ENCODE data around the gene NPLOC4.

The NPLOC4 gene

DNA sequence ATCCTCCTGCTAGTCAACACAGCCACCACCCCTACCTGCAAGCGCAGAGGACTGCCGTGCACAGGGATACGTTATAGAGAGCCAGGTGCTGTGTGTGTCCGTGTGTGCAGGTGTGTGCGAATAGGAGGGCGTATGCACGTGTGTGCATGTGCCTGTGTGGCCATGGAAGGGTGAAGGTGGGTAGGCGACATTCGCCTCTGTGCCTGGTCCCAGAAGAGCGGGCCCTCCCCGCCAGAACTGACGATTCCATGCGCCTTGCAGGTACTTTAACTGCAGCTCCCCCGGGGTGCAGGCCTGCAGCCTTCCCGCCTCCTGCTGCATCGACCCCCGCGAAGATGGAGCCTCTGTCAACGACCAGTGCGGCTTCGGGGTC is 10.7 kb upstream of the NPLOC4 start:
- H3K4me3 ChIP-seq (ENCODE audit: low read depth, low read length) = peak overlapping the region; percentile 54
- no peak overlapping the region for H3K27ac ChIP-seq (ENCODE audit: low read depth, low read length)
- H3K36me3 ChIP-seq (ENCODE audit: control insufficient read depth, insufficient read depth, low read length) = no peaks in the 10 kb centered on the region
- no peaks in the 10 kb centered on the region for H3K9me3 ChIP-seq (ENCODE audit: control insufficient read depth, insufficient read depth, low read length)
- peaks cover 13% of the 10 kb centered on the region for H3K4me1 ChIP-seq (ENCODE audit: control insufficient read depth, insufficient read depth, low read length)
- no peak overlapping the region for H3K9ac ChIP-seq (ENCODE audit: low read depth, low read length)
- peaks cover 27% of the 10 kb centered on the region for H3K27me3 ChIP-seq (ENCODE audit: control insufficient read depth, insufficient read depth, low read length)

GRCh38 chr17:81646869-81647600 is 10.1 kb upstream of the NPLOC4 start:
- peaks cover 13% of the 10 kb centered on the region for H3K4me1 ChIP-seq (ENCODE audit: control insufficient read depth, insufficient read depth, low read length)
- no peaks in the 10 kb centered on the region for H3K9me3 ChIP-seq (ENCODE audit: control insufficient read depth, insufficient read depth, low read length)
- peaks cover 27% of the 10 kb centered on the region for H3K27me3 ChIP-seq (ENCODE audit: control insufficient read depth, insufficient read depth, low read length)
- no peak overlapping the region for H3K27ac ChIP-seq (ENCODE audit: low read depth, low read length)
- H3K4me3 ChIP-seq (ENCODE audit: low read depth, low read length) = peak overlapping the region; percentile 54; the same call in 1 of the 2 replicates
- H3K36me3 ChIP-seq (ENCODE audit: control insufficient read depth, insufficient read depth, low read length) = no peaks in the 10 kb centered on the region
- H3K9ac ChIP-seq (ENCODE audit: low read depth, low read length) = no peak overlapping the region

DNA sequence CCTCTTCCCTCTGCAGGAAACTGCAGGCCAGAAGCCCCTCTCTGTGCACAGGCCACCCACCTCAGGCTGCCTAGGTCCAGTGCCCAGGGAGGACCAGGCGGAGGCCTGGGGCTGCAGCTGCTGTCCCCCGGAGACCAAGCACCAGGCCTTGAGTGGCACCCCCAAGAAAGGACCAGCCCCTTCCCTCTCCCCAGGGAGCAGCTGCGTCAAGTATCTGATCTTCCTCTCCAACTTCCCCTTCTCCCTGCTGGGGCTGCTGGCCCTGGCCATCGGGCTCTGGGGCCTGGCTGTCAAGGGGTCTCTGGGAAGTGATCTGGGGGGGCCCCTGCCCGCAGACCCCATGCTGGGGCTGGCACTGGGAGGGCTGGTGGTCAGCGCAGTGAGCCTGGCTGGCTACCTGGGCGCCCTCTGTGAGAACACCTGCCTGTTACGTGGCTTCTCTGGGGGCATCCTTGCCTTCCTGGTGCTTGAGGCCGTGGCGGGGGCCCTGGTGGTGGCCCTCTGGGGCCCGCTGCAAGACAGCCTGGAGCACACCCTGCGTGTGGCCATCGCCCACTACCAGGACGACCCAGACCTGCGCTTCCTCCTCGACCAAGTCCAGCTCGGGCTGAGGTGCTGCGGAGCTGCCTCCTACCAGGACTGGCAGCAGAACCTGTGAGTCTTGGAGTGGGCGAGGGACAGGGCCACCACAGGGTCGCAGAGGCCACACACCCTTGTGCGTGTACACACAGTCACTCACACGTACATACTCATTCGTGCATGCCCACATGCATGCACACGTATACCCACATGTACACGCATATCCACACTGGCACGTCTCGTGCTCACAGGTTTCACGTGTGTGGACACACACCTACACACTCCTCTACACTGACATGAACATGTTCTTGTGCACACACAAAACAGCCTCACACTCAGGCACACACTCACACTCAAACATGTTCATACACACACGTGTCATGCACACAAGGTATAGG is 8.4 kb upstream of the NPLOC4 start:
- H3K36me3 ChIP-seq (ENCODE audit: control insufficient read depth, insufficient read depth, low read length) = no peaks in the 10 kb centered on the region
- H3K9me3 ChIP-seq (ENCODE audit: control insufficient read depth, insufficient read depth, low read length) = no peaks in the 10 kb centered on the region
- H3K27me3 ChIP-seq (ENCODE audit: control insufficient read depth, insufficient read depth, low read length) = peaks cover 27% of the 10 kb centered on the region
- H3K9ac ChIP-seq (ENCODE audit: low read depth, low read length) = no peak overlapping the region
- no peak overlapping the region for H3K4me3 ChIP-seq (ENCODE audit: low read depth, low read length)
- H3K4me1 ChIP-seq (ENCODE audit: control insufficient read depth, insufficient read depth, low read length) = peaks cover 13% of the 10 kb centered on the region
- no peak overlapping the region for H3K27ac ChIP-seq (ENCODE audit: low read depth, low read length)

- Histone ChIP-seq H3K9ac (ENCODE audit: low read depth, low read length) (no peak overlapping the region), H3K27ac (ENCODE audit: low read depth, low read length) (no peak overlapping the region), H3K27me3 (ENCODE audit: control insufficient read depth, insufficient read depth, low read length) (peaks cover 24% of the 10 kb centered on the region), H3K4me3 (ENCODE audit: low read depth, low read length) (no peak overlapping the region), H3K9me3 (ENCODE audit: control insufficient read depth, insufficient read depth, low read length) (no peaks in the 10 kb centered on the region), H3K36me3 (ENCODE audit: control insufficient read depth, insufficient read depth, low read length) (no peaks in the 10 kb centered on the region), H3K4me1 (ENCODE audit: control insufficient read depth, insufficient read depth, low read length) (peaks cover 13% of the 10 kb centered on the region)
These were observed 7.6 kb upstream of the NPLOC4 start for GRCh38 chr17:81644496-81644895.

DNA sequence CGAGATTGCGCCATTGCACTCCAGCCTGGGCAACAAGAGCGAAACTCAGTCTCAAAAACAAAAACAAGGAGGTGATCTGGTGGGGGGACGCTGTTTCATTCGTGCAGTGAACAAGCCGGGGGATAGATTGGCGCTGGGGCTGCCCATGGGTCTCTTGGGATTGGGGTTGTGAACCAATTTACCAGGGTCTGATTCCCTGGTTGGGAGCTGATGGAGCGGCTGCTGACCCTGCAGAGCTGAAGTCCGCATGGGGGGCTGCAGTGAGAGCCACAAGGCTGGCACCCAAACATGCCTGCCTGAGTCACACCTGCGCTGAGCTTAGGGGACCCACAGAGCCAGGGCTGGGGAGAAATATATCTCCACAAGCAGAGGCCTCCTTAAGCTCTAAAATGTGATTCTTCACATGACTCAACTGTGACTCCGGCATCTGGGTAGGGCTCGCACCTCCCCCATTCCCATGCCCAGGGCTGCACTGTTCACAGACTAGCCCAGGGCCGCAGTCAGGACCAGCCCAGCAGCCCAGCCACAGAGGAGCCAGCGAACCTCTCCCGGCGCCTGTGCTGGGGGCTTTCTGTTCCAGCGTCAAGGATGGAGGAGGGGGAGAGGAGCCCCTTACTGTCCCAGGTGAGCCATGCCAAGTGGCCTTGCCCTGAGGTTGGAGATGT is 5.0 kb upstream of the NPLOC4 start:
- no peak overlapping the region for H3K4me3 ChIP-seq (ENCODE audit: low read depth, low read length)
- H3K36me3 ChIP-seq (ENCODE audit: control insufficient read depth, insufficient read depth, low read length) = no peaks in the 10 kb centered on the region
- H3K27me3 ChIP-seq (ENCODE audit: control insufficient read depth, insufficient read depth, low read length) = peaks cover 3% of the 10 kb centered on the region
- H3K4me1 ChIP-seq (ENCODE audit: control insufficient read depth, insufficient read depth, low read length) = peaks cover under 1% of the 10 kb centered on the region; the same call in 1 of the 2 replicates
- no peak overlapping the region for H3K9ac ChIP-seq (ENCODE audit: low read depth, low read length)
- no peak overlapping the region for H3K27ac ChIP-seq (ENCODE audit: low read depth, low read length)
- no peaks in the 10 kb centered on the region for H3K9me3 ChIP-seq (ENCODE audit: control insufficient read depth, insufficient read depth, low read length)

- H3K9ac ChIP-seq (ENCODE audit: low read depth, low read length) = no peak overlapping the region
- H3K9me3 ChIP-seq (ENCODE audit: control insufficient read depth, insufficient read depth, low read length) = no peaks in the 10 kb centered on the region
- H3K27me3 ChIP-seq (ENCODE audit: control insufficient read depth, insufficient read depth, low read length) = no peaks in the 10 kb centered on the region
- no peaks in the 10 kb centered on the region for H3K36me3 ChIP-seq (ENCODE audit: control insufficient read depth, insufficient read depth, low read length)
- no peak overlapping the region for H3K27ac ChIP-seq (ENCODE audit: low read depth, low read length)
- H3K4me3 ChIP-seq (ENCODE audit: low read depth, low read length) = no peak overlapping the region
- peaks cover 4% of the 10 kb centered on the region; the same call in 1 of the 2 replicates for H3K4me1 ChIP-seq (ENCODE audit: control insufficient read depth, insufficient read depth, low read length)
These were observed 3.1 kb upstream of the NPLOC4 start for GRCh38 chr17:81640011-81640410.

DNA sequence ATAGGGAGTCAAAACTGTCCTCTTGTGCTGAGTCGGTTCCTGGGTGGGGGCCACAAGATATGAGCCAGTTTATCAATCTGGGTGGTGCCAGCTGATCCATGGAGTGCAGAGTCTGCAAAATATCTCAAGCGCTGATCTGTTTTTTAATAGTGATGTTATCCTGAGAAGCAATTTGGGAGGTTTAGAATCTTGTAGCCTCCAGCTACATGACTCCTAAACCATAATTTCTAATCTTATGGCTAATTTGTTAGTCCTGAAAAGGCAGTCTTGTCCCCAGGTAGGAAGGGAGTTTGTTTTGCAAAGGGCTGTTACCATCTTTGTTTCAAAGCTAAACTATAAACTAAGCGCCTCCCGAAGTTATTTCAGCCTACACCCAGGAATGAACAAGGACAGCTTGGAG is 1.8 kb upstream of the NPLOC4 start:
- Histone ChIP-seq H3K9ac (ENCODE audit: low read depth, low read length) (no peak overlapping the region), H3K27me3 (ENCODE audit: control insufficient read depth, insufficient read depth, low read length) (no peaks in the 10 kb centered on the region), H3K4me1 (ENCODE audit: control insufficient read depth, insufficient read depth, low read length) (peaks cover 4% of the 10 kb centered on the region; the same call in 1 of the 2 replicates), H3K9me3 (ENCODE audit: control insufficient read depth, insufficient read depth, low read length) (no peaks in the 10 kb centered on the region), H3K4me3 (ENCODE audit: low read depth, low read length) (no peak overlapping the region), H3K27ac (ENCODE audit: low read depth, low read length) (no peak overlapping the region), H3K36me3 (ENCODE audit: control insufficient read depth, insufficient read depth, low read length) (no peaks in the 10 kb centered on the region)

DNA sequence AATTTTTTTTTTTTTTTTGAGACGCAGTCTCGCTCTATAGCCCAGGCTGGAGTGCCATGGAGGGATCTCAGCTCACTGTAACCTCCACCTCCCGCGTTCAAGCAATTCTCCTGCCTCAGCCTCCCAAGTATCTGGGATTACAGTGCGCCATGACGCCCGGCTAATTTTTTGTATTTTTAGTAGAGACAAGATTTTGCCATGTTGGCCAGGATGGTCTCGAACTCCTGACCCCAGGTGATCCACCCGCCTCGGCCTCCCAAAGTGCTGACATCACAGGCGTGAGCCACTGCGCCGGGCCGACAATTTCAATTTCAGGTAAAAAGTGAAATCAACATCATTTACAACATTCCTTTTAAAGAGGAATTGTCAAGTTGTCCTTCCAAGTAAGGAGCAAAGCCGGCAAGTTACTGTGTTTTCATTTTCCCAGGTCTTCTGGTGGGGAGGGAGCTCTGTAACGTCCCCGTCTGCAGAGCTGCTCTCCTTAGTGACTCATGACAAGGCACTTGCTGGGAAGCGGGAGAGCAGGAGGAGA is 873 bp downstream of the NPLOC4 start:
- H3K36me3 ChIP-seq (ENCODE audit: control insufficient read depth, insufficient read depth, low read length) = peaks cover 4% of the 10 kb centered on the region
- peak overlapping the region; percentile 89 for H3K27ac ChIP-seq (ENCODE audit: low read depth, low read length)
- peak overlapping the region; percentile 88 for H3K9ac ChIP-seq (ENCODE audit: low read depth, low read length)
- H3K9me3 ChIP-seq (ENCODE audit: control insufficient read depth, insufficient read depth, low read length) = no peaks in the 10 kb centered on the region
- peak overlapping the region; percentile 92 for H3K4me3 ChIP-seq (ENCODE audit: low read depth, low read length)
- no peaks in the 10 kb centered on the region for H3K27me3 ChIP-seq (ENCODE audit: control insufficient read depth, insufficient read depth, low read length)
- peaks cover 4% of the 10 kb centered on the region; the same call in 1 of the 2 replicates for H3K4me1 ChIP-seq (ENCODE audit: control insufficient read depth, insufficient read depth, low read length)

GRCh38 chr17:81635431-81635830 is 1.5 kb downstream of the NPLOC4 start:
- Histone ChIP-seq H3K27me3 (ENCODE audit: control insufficient read depth, insufficient read depth, low read length) (no peaks in the 10 kb centered on the region), H3K4me3 (ENCODE audit: low read depth, low read length) (peak overlapping the region; percentile 92; the same call in 1 of the 2 replicates), H3K9me3 (ENCODE audit: control insufficient read depth, insufficient read depth, low read length) (no peaks in the 10 kb centered on the region), H3K9ac (ENCODE audit: low read depth, low read length) (no peak overlapping the region), H3K36me3 (ENCODE audit: control insufficient read depth, insufficient read depth, low read length) (peaks cover 4% of the 10 kb centered on the region), H3K4me1 (ENCODE audit: control insufficient read depth, insufficient read depth, low read length) (peaks cover 4% of the 10 kb centered on the region; the same call in 1 of the 2 replicates), H3K27ac (ENCODE audit: low read depth, low read length) (no peak overlapping the region)

DNA sequence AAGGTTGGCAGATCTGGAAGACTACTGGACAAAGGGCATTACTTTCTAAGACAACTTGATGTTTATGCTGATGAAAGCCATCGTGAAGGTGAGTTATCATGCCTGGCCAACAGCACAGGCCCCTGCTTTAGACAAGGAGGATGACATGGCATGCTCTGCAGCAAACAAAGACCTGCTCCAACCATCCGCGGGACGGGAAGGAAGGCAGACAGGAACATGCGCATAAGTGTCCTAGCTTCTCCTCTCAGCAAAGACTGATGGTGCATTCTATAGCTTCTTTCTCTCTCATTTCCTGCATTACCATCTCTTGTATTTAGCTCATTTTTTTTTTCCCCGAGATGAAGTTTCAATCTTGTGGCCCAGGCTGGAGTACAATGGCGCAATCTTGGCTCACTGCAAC is 5.4 kb downstream of the NPLOC4 start:
- H3K9ac ChIP-seq (ENCODE audit: low read depth, low read length) = no peak overlapping the region
- peaks cover 40% of the 10 kb centered on the region for H3K36me3 ChIP-seq (ENCODE audit: control insufficient read depth, insufficient read depth, low read length)
- no peak overlapping the region for H3K27ac ChIP-seq (ENCODE audit: low read depth, low read length)
- peaks cover 4% of the 10 kb centered on the region; the same call in 1 of the 2 replicates for H3K4me1 ChIP-seq (ENCODE audit: control insufficient read depth, insufficient read depth, low read length)
- H3K4me3 ChIP-seq (ENCODE audit: low read depth, low read length) = no peak overlapping the region
- no peaks in the 10 kb centered on the region for H3K27me3 ChIP-seq (ENCODE audit: control insufficient read depth, insufficient read depth, low read length)
- H3K9me3 ChIP-seq (ENCODE audit: control insufficient read depth, insufficient read depth, low read length) = no peaks in the 10 kb centered on the region
